Right cardiac atrium (tissue), 5 donors: ENCODE results near the gene CCDC57. TPM values are rescaled to one million over a fixed set of nuclear protein-coding genes. Genes with fewer than 3 reads are reported as not detected.

Source experiments
- ATAC-seq, 2 donors: fragments of 200-7000 bp; cut with Tn5 transposase; one replicate each; pipeline versions ENCODE4 v1.8.0 to v1.9.1; 2020; ENCODE audit warnings: moderate library complexity in 2 of 2, mild to moderate bottlenecking in 1 of 2
- DNase-seq, 3 donors: peaks; one replicate each; pipeline ENCODE4 v3.0.0-alpha.2; 2020
- H3K27ac ChIP-seq: one replicate; pipeline ENCODE4 v1.5.1; 2013; ENCODE audit warnings: mild to moderate bottlenecking, low read length, control low read depth, moderate library complexity
- H3K27me3 ChIP-seq: one replicate; pipeline ENCODE4 v1.6.1; 2013; ENCODE audit not compliant: control insufficient read depth, insufficient read depth
- H3K4me1 ChIP-seq: one replicate; pipeline ENCODE4 v1.6.1; 2013; ENCODE audit warnings: low read length; ENCODE audit not compliant: control insufficient read depth, insufficient read depth
- H3K4me3 ChIP-seq: one replicate; pipeline ENCODE4 v1.5.1; 2013; ENCODE audit warnings: low read length, control low read depth
- H3K9me3 ChIP-seq: one replicate; pipeline ENCODE4 v1.6.1; 2013; ENCODE audit warnings: low read length; ENCODE audit not compliant: control insufficient read depth
- WGBS: extraction: QIAGEN DNeasy Blood & Tissue Kit; methylation state at CpG from one replicate; pipeline ENCODE4 v1.1.7; 2013; 5-methylcytosine and 5-hydroxymethylcytosine counted together
- intact Hi-C, 4 donors: fragments of 100-400 bp; cut with DNase I; formaldehyde crosslinking; loops; one replicate each; pipeline versions ENCODE4 v1.11.0 to v1.14.0; 2022 to 2023
- polyA plus RNA-seq: library from polyadenylated mRNA; stranded (reverse); fragments of 200-250 nt; gene quantifications from one replicate; pipeline ENCODE4 v1.2.3, GENCODE V29; 2013
- total RNA-seq, 4 donors: library from RNA; stranded (reverse); fragmentation: NEBNext Ultra II Directional; extraction: Animal tissue kit (Norgen Biotek cat#: 25700); gene quantifications; one replicate each; pipeline ENCODE4 v1.2.1, GENCODE V29; 2021
- donor health status: healthy with polysubstance abuse.
- donor health status: DM: no; HTN: yes; CAD: no.
- donor health status: DM: no; HTN: no; CAD: no.
- donor health status: DM: no; HTN: yes; CAD: no; lungs with severe emphysema.
- donor health status: DM: yes; HTN: yes; CAD: no.

CCDC57 gene
- total and polyA plus RNA-seq, 5 donors: 12.1 to 17.3 (median 16.2) TPM

GRCh38 chr17:82228278-82228841 lies 15.7 kb upstream of the CCDC57 start:
- 23% methylated on average over 63 of the region's 63 CpGs for WGBS
- peak overlapping the region; percentile 40 for H3K27ac ChIP-seq
- ATAC-seq (peak in 1 of 2 donors; percentile 1), DNase-seq (peak in 2 of 3 donors; percentile 81 to 86)
- H3K27me3 ChIP-seq: no peaks in the 10 kb centered on the region
- peak overlapping the region; percentile 69 for H3K4me3 ChIP-seq
- no peaks in the 10 kb centered on the region for H3K9me3 ChIP-seq
- peaks cover 4% of the 10 kb centered on the region for H3K4me1 ChIP-seq
- intact Hi-C loops: no loop called here

GRCh38 chr17:82227629-82228277 lies 15.1 kb upstream of the CCDC57 start:
- Histone ChIP-seq H3K9me3 (no peaks in the 10 kb centered on the region), H3K4me1 (peaks cover 4% of the 10 kb centered on the region), H3K27ac (peak overlapping the region; percentile 40), H3K4me3 (no peak overlapping the region), H3K27me3 (no peaks in the 10 kb centered on the region)
- no peak for ATAC-seq
- intact Hi-C loops: no loop called here
- DNase-seq: peak in 1 of 3 donors; percentile 47
- 79% methylated on average over 18 of the region's 18 CpGs for WGBS

GRCh38 chr17:82226809-82227628 lies 14.4 kb upstream of the CCDC57 start:
- intact Hi-C loops: no loop called here
- 84% methylated on average over 16 of the region's 16 CpGs for WGBS

GRCh38 chr17:82226146-82226808 lies 13.6 kb upstream of the CCDC57 start:
- Histone ChIP-seq H3K4me1 (peaks cover 4% of the 10 kb centered on the region), H3K27ac (no peak overlapping the region), H3K27me3 (no peaks in the 10 kb centered on the region), H3K9me3 (no peaks in the 10 kb centered on the region), H3K4me3 (no peak overlapping the region)
- 86% methylated on average over 15 of the region's 15 CpGs for WGBS
- intact Hi-C loops: no loop called here
- ATAC-seq: no peak
- peak in 2 of 3 donors; percentile 37 to 66 for DNase-seq

More at GRCh38 chr17:82226809-82227628, 14.4 kb upstream of the CCDC57 start:
- Histone ChIP-seq H3K9me3 (no peaks in the 10 kb centered on the region), H3K4me1 (peaks cover 4% of the 10 kb centered on the region), H3K27ac (no peak overlapping the region), H3K4me3 (no peak overlapping the region), H3K27me3 (no peaks in the 10 kb centered on the region)
- DNase-seq (peak in 2 of 3 donors; percentile 49 to 67), ATAC-seq (no peak)

GRCh38 chr17:82225368-82226029 lies 12.9 kb upstream of the CCDC57 start:
- H3K9me3 ChIP-seq: no peaks in the 10 kb centered on the region

GRCh38 chr17:82224666-82225065 lies 12.0 kb upstream of the CCDC57 start:
- Histone ChIP-seq H3K4me1 (no peaks in the 10 kb centered on the region), H3K9me3 (no peaks in the 10 kb centered on the region), H3K27me3 (no peaks in the 10 kb centered on the region), H3K4me3 (no peak overlapping the region), H3K27ac (no peak overlapping the region)
- intact Hi-C loops: no loop called here
- 78% methylated on average over 8 of the region's 8 CpGs for WGBS
- ATAC-seq: no peak
- peak in 1 of 3 donors; percentile 23 for DNase-seq

More at GRCh38 chr17:82225368-82226029, 12.9 kb upstream of the CCDC57 start:
- WGBS: 61% methylated on average over 24 of the region's 24 CpGs
- no peaks in the 10 kb centered on the region for H3K27me3 ChIP-seq
- DNase-seq (peak in 2 of 3 donors; percentile 55 to 67), ATAC-seq (peak in 1 of 2 donors; percentile 2)
- H3K27ac ChIP-seq: no peak overlapping the region
- H3K4me1 ChIP-seq: peaks cover 2% of the 10 kb centered on the region
- intact Hi-C loops: no loop called here
- no peak overlapping the region for H3K4me3 ChIP-seq

- WGBS: 79% methylated on average over 5 of the region's 5 CpGs
- H3K4me3 ChIP-seq: no peak overlapping the region
- no peak for ATAC-seq
- intact Hi-C loops: no loop called here
- no peak for DNase-seq
- H3K9me3 ChIP-seq: no peaks in the 10 kb centered on the region
- no peak overlapping the region for H3K27ac ChIP-seq
- H3K27me3 ChIP-seq: no peaks in the 10 kb centered on the region
- H3K4me1 ChIP-seq: no peaks in the 10 kb centered on the region
Observed at GRCh38 chr17:82223517-82223916, 10.9 kb upstream of the CCDC57 start.

- peak in 1 of 3 donors; percentile 17 for DNase-seq
- Histone ChIP-seq H3K4me1 (no peaks in the 10 kb centered on the region), H3K27me3 (no peaks in the 10 kb centered on the region), H3K4me3 (no peak overlapping the region), H3K9me3 (no peaks in the 10 kb centered on the region), H3K27ac (no peak overlapping the region)
- intact Hi-C loops: no loop called here
- WGBS: 60% methylated on average over 10 of the region's 10 CpGs
- no peak for ATAC-seq
Observed at GRCh38 chr17:82222816-82223215, 10.2 kb upstream of the CCDC57 start.

- Histone ChIP-seq H3K4me1 (no peaks in the 10 kb centered on the region), H3K27ac (no peak overlapping the region), H3K27me3 (no peaks in the 10 kb centered on the region), H3K9me3 (no peaks in the 10 kb centered on the region), H3K4me3 (no peak overlapping the region)
- 74% methylated on average over 10 of the region's 10 CpGs for WGBS
- DNase-seq (no peak), ATAC-seq (no peak)
- intact Hi-C loops: no loop called here
Observed at GRCh38 chr17:82221341-82221902, 8.8 kb upstream of the CCDC57 start.
